ENCODE results near the gene TOM1L2. TPM values are rescaled to one million over a fixed set of nuclear protein-coding genes. Genes with fewer than 3 reads are reported as not detected.
A peak's percentile ranks its signal among the peaks of the same experiment; 100 is the strongest.

Gene TOM1L2
- total RNA-seq, 2 donors from 2014 or later = 15.5 to 17.8 TPM

GRCh38 chr17:17859909-17860765, 112.1 kb downstream of the TOM1L2 start:
- H3K27ac Mint-ChIP-seq = no peak overlapping the region
- ATAC-seq (peak; percentile 83 to 92), DNase-seq (ENCODE audit: low spot score) (no peak)
- H3K27me3 Mint-ChIP-seq = no peaks in the 10 kb centered on the region
- H3K4me1 Mint-ChIP-seq (ENCODE audit: low read depth in 2 of 2) = peaks cover 0 to 2% of the 10 kb centered on the region in 2 donors
- H3K9me3 Mint-ChIP-seq = no peaks in the 10 kb centered on the region
- H3K36me3 Mint-ChIP-seq = no peaks in the 10 kb centered on the region
- no peak overlapping the region for H3K4me3 Mint-ChIP-seq

GRCh38 chr17:17857496-17857895, 114.7 kb downstream of the TOM1L2 start:
- Mint-ChIP-seq H3K4me3 (no peak overlapping the region), H3K27me3 (no peaks in the 10 kb centered on the region), H3K36me3 (no peaks in the 10 kb centered on the region), H3K27ac (no peak overlapping the region), H3K9me3 (no peaks in the 10 kb centered on the region), H3K4me1 (ENCODE audit: low read depth in 2 of 2) (peaks cover 13 to 19% of the 10 kb centered on the region in 2 donors)
- ATAC-seq (no peak), DNase-seq (ENCODE audit: low spot score) (no peak)

- Mint-ChIP-seq H3K27ac (no peak overlapping the region), H3K27me3 (no peaks in the 10 kb centered on the region), H3K4me3 (no peak overlapping the region), H3K4me1 (ENCODE audit: low read depth in 2 of 2) (peaks cover 23 to 27% of the 10 kb centered on the region in 2 donors), H3K9me3 (no peaks in the 10 kb centered on the region), H3K36me3 (no peaks in the 10 kb centered on the region)
- no peak for ATAC-seq
- DNase-seq (ENCODE audit: low spot score) = no peak
Measured at GRCh38 chr17:17856386-17856785, 115.8 kb downstream of the TOM1L2 start.

- Mint-ChIP-seq H3K9me3 (no peaks in the 10 kb centered on the region), H3K27ac (peak overlapping the region in 1 of 2 donors; percentile 5), H3K4me3 (no peak overlapping the region), H3K36me3 (no peaks in the 10 kb centered on the region), H3K27me3 (no peaks in the 10 kb centered on the region), H3K4me1 (ENCODE audit: low read depth in 2 of 2) (peaks cover 27 to 32% of the 10 kb centered on the region in 2 donors)
- ATAC-seq (no peak), DNase-seq (ENCODE audit: low spot score) (no peak)
Measured at GRCh38 chr17:17855976-17856375, 116.2 kb downstream of the TOM1L2 start.

- no peaks in the 10 kb centered on the region for H3K36me3 Mint-ChIP-seq
- ATAC-seq (peak; percentile 50 to 75), DNase-seq (ENCODE audit: low spot score) (no peak)
- peaks cover 47 to 52% of the 10 kb centered on the region in 2 donors for H3K4me1 Mint-ChIP-seq (ENCODE audit: low read depth in 2 of 2)
- no peaks in the 10 kb centered on the region for H3K9me3 Mint-ChIP-seq
- no peaks in the 10 kb centered on the region for H3K27me3 Mint-ChIP-seq
- H3K27ac Mint-ChIP-seq = peak overlapping the region; percentile 43 to 77
- H3K4me3 Mint-ChIP-seq = peak overlapping the region; percentile 80
Measured at GRCh38 chr17:17853811-17854447, 118.3 kb downstream of the TOM1L2 start.

GRCh38 chr17:17852930-17853329, 119.3 kb downstream of the TOM1L2 start:
- ATAC-seq = no peak
- Mint-ChIP-seq H3K4me3 (peak overlapping the region; percentile 80), H3K9me3 (no peaks in the 10 kb centered on the region), H3K27me3 (no peaks in the 10 kb centered on the region), H3K4me1 (ENCODE audit: low read depth in 2 of 2) (peaks cover 56 to 62% of the 10 kb centered on the region in 2 donors), H3K36me3 (no peaks in the 10 kb centered on the region), H3K27ac (peak overlapping the region in 1 of 2 donors; percentile 43)
- DNase-seq (ENCODE audit: low spot score) = no peak

GRCh38 chr17:17851103-17852002, 120.8 kb downstream of the TOM1L2 start:
- no peak for DNase-seq (ENCODE audit: low spot score)
- H3K4me1 Mint-ChIP-seq (ENCODE audit: low read depth in 2 of 2) = peaks cover 63 to 65% of the 10 kb centered on the region in 2 donors
- ATAC-seq = no peak
- no peaks in the 10 kb centered on the region for H3K9me3 Mint-ChIP-seq
- H3K36me3 Mint-ChIP-seq = no peaks in the 10 kb centered on the region
- H3K27me3 Mint-ChIP-seq = no peaks in the 10 kb centered on the region
- H3K27ac Mint-ChIP-seq = peak overlapping the region; percentile 81 to 90
- peak overlapping the region; percentile 80 for H3K4me3 Mint-ChIP-seq

GRCh38 chr17:17849845-17850373, 122.3 kb downstream of the TOM1L2 start:
- DNase-seq (ENCODE audit: low spot score) (peak; percentile 75), ATAC-seq (peak; percentile 63)
- H3K4me3 Mint-ChIP-seq = peak overlapping the region; percentile 80
- no peaks in the 10 kb centered on the region for H3K36me3 Mint-ChIP-seq
- no peaks in the 10 kb centered on the region for H3K27me3 Mint-ChIP-seq
- H3K27ac Mint-ChIP-seq = peak overlapping the region; percentile 81 to 90
- H3K9me3 Mint-ChIP-seq = no peaks in the 10 kb centered on the region
- H3K4me1 Mint-ChIP-seq (ENCODE audit: low read depth in 2 of 2) = peaks cover 63 to 65% of the 10 kb centered on the region in 2 donors

GRCh38 chr17:17849147-17849820, 122.9 kb downstream of the TOM1L2 start:
- DNase-seq (ENCODE audit: low spot score) (peak; percentile 92), ATAC-seq (peak; percentile 89 to 94)
- Mint-ChIP-seq H3K4me1 (ENCODE audit: low read depth in 2 of 2) (peaks cover 58 to 62% of the 10 kb centered on the region in 2 donors), H3K36me3 (no peaks in the 10 kb centered on the region), H3K4me3 (peak overlapping the region; percentile 80), H3K27ac (peak overlapping the region; percentile 81 to 90), H3K27me3 (no peaks in the 10 kb centered on the region), H3K9me3 (no peaks in the 10 kb centered on the region)

GRCh38 chr17:17848311-17849082, 123.7 kb downstream of the TOM1L2 start:
- H3K4me3 Mint-ChIP-seq = peak overlapping the region; percentile 80
- H3K9me3 Mint-ChIP-seq = no peaks in the 10 kb centered on the region
- DNase-seq (ENCODE audit: low spot score) (no peak), ATAC-seq (peak in 1 of 2 donors; percentile 17)
- peaks cover 51 to 56% of the 10 kb centered on the region in 2 donors for H3K4me1 Mint-ChIP-seq (ENCODE audit: low read depth in 2 of 2)
- no peaks in the 10 kb centered on the region for H3K27me3 Mint-ChIP-seq
- no peaks in the 10 kb centered on the region for H3K36me3 Mint-ChIP-seq
- H3K27ac Mint-ChIP-seq = peak overlapping the region; percentile 81 to 90

GRCh38 chr17:17847726-17848125, 124.5 kb downstream of the TOM1L2 start:
- no peaks in the 10 kb centered on the region for H3K9me3 Mint-ChIP-seq
- H3K36me3 Mint-ChIP-seq = no peaks in the 10 kb centered on the region
- H3K27me3 Mint-ChIP-seq = no peaks in the 10 kb centered on the region
- H3K4me3 Mint-ChIP-seq = peak overlapping the region; percentile 44
- ATAC-seq = no peak
- DNase-seq (ENCODE audit: low spot score) = no peak
- H3K4me1 Mint-ChIP-seq (ENCODE audit: low read depth in 2 of 2) = peaks cover 44 to 52% of the 10 kb centered on the region in 2 donors
- H3K27ac Mint-ChIP-seq = no peak overlapping the region

GRCh38 chr17:17847118-17847689, 125.0 kb downstream of the TOM1L2 start:
- ATAC-seq (no peak), DNase-seq (ENCODE audit: low spot score) (no peak)
- Mint-ChIP-seq H3K36me3 (no peaks in the 10 kb centered on the region), H3K4me3 (no peak overlapping the region), H3K27me3 (no peaks in the 10 kb centered on the region), H3K27ac (no peak overlapping the region), H3K4me1 (ENCODE audit: low read depth in 2 of 2) (peaks cover 44 to 50% of the 10 kb centered on the region in 2 donors), H3K9me3 (no peaks in the 10 kb centered on the region)

Measured in natural killer cell treated with Interleukin-12 subunit alpha and Interleukin-12 subunit beta and Interleukin-15 and Interleukin-18, amount 100 ng/mL, for 72 hours (primary cell).